HG02610 (cell line): Measurements from ENCODE around the gene SKIL.
"Not testable (repeated sequence)": the region's sequence is repeated elsewhere in the genome, so short reads cannot be mapped to it uniquely, and the experiment has no call there.

Experiments used
- ATAC-seq: cut with Tn5 transposase; IDR thresholded peaks from one replicate; pipeline ENCODE4 v1.9.1; 2021; ENCODE audit warnings: mild to moderate bottlenecking, moderate library complexity; ENCODE audit not compliant: unreplicated experiment

The SKIL gene, protein sequence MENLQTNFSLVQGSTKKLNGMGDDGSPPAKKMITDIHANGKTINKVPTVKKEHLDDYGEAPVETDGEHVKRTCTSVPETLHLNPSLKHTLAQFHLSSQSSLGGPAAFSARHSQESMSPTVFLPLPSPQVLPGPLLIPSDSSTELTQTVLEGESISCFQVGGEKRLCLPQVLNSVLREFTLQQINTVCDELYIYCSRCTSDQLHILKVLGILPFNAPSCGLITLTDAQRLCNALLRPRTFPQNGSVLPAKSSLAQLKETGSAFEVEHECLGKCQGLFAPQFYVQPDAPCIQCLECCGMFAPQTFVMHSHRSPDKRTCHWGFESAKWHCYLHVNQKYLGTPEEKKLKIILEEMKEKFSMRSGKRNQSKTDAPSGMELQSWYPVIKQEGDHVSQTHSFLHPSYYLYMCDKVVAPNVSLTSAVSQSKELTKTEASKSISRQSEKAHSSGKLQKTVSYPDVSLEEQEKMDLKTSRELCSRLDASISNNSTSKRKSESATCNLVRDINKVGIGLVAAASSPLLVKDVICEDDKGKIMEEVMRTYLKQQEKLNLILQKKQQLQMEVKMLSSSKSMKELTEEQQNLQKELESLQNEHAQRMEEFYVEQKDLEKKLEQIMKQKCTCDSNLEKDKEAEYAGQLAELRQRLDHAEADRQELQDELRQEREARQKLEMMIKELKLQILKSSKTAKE

DNA sequence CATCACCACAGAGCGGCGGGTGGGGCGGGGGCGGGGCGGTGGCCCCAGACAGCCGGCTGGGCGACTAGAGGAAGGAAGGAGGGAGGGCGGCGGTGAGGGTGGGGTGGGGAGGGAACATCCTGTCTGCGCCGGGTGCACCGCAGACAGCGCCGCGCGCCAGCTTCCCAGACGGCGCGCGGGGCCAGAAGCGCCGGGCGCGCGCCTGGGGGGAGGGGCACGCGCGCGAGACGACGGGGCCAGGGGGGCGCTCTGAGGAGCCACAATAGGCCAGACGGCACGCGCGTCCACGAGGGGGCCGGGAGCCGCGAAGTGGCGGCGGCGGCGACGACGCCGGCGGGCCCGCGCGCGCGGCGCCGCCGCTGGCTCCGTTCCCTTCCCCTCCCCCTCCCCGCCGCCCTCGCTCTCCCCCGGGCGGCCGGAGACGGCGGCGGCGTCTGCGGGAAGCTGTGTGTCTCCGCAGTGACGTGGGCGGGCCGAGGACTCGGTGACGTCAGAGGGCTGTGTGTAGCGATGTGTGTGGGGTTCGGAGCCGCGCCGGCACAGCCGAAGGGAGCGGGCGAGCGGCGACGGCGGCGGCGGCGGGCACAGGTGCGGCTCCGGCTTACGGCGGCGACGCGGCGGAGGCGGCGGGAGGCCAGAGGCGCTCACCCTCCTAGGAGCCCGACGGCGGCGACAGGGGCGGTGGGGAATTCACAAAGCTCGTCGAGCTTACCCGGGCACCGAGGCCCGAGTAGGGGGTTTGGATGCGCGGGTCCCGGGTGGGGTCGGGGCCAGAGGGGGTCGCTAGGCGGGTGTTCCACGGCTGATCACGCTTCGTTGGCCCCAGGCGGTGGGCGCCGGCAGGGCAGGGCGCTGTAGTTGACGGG, at the start of gene SKIL:
TSS of gene SKIL (plus strand) at position 540 of the 866 bp plus-strand sequence. CDS start 2,617 bp downstream, outside the sequence.
- peak; percentile 55 for ATAC-seq

DNA sequence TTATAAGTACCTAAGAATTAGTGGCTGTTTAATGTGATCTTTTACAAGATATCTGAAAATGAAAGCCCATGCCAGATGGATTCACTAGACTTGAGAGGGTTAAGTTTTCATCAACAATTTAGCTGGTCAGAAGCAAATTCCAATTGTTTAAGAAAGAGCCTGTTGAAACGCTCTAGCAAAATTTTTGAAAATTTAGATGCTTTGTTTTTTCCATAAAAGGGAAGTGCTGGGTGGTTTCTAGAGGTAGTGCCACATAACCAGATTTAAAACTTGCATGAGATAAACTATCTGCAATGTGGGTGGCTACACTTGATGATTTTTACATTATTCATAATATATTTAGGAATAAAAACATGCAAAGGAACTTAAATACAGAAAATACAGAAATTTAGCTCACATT, 48.5 kb upstream of the SKIL start:
- ATAC-seq, result no peak

DNA sequence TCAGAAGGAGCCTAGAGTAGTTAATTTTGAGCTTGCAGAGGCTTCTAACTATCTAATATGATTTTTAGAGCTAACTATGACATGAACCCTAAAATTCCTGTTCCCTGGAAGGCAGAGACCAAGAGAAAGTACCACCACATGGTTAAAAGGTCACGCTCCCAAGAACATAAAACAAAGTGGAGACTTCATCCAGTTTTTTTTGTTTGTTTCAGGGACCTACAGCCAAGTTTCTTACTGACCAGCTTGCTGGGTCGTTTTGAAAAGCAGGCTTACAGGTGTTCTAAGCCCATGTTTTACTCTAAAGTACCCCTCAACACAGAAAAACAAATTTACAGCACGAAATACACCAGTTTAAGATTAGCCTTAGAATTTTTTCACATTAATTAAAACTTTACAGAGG, 39.6 kb upstream of the SKIL start:
- ATAC-seq, result no peak

DNA sequence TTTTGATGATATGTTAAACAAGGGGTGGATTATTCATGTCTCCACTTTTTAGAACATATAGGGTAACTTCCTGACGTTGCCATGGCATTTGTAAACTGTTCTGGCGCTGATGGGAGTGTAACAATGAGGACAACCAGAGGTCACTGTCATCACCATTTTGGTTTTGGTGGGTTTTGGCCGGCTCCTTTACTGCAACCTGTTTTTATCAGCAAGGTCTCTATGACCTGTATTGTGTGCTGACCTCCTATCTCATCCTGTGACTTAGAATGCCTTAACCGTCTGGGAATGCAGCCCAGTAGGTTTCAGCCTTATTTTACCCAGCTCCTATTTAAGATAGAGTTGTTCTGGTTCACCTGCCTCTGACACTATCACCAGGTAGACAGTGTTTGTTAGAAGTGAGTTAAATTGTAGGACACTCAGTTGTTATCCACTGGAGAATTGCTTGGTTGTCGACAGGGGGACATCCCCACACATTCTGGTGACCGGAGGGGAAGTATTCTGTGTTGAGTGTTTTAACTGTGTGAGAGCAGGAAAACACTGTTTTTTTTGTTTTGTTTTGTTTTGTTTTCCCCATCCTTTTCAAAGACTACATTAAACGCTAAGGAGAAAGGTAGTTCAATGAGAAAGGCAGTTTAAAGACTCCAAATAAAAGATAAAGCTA, 36.9 kb upstream of the SKIL start:
- ATAC-seq, result no peak

DNA sequence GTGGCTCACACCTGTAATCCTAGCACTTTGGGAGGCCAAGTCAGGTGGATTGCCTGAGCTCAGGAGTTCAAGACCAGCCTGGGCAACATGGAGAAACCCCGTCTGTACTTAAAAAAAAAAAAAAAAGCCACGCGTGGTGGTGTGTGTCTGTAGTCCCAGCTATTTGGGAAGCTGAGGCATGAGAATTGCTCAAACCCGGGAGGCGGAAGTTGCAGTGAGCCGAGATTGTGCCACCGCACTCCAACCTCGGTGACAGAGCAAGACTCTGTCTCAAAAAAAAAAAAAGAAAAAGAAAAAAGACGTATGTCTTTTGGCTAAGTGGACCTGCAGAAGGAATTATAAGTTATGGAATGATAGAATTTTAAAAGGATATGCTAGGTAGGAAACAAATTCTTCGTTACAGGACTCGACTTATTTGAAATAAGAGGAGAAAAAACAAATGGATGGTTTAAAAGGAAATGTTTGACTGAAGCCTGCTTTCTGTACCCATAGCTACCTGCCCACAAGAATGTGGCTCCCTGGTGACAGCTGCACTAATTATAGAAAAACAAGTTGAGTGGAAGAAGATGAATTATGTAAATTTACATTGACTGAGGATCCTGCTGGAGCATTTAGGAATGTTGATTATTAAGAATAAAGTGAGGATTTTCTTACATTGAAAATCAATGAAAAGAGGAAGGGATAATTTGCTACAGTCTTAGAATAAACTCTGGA, 36.0 kb upstream of the SKIL start:
- ATAC-seq, result no peak

DNA sequence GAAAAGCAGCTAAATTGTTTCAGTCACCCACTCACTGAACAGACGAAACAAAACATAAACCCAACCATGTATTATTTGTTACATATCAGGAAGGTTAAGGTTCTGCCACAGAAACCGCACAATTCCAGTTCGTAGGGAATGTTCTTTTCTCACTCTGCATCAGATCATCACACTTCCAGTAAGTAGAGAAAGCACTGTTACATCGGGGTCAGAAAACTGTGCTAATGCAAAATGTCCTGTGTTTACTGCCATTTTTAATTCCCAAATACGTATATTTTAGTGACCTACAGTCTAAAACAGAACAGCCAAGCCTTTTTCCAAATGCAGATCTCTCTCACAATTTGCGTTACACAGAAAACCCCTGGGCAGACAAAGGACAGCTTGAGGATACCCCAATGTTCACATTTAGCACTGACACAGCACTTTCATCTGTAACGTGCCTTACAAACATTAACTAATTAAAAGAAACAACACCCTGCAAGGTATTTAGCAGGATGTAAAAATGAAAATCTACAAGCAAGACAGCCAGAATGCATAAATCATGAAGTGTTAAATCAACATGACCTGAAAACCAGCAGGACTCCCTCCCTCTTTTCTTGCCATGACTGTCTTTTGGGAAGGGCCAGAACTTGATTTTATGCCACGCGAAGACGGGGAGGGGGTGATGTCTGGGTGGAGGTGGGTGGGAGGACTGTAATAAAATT, 34.8 kb upstream of the SKIL start:
- no peak for ATAC-seq

DNA sequence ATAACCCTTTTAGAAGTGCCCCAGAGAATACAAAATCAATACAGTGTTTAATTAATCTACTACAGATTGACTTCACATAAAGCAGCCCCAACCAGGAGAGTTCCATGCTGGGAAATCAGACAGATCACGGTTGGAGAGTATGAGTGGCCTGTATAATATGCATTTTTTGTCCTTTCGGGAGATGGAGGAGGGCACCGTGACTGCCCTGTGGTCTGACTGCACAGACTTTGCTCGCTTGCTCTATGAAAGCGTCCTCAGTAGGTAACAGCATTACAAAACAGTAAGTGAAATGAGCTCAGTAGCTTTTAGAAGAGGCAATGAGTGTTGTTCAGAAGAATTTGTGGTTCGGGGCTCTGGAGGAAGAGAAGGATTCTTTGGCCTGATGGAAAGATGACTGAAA, 34.2 kb upstream of the SKIL start:
- no peak for ATAC-seq

DNA sequence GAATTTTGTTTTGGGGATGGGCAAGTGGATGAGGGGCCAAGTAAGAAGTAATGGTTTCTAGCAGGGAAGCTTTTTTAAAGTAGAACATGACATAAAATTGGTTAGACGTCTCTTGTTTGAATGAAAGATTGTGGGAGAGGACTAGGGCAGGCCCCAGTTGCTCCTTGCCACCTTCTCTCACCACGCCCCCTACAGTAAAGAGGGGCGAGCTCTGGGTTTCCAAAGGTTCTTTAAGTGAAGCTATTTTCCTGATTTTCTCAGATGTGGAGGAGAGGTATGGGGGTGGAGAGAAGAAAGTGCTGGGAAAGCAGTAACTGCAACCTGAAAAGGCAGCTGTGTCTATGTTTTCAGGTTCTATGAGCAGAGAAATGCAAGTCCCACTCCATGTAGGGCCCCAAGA, 32.6 kb upstream of the SKIL start:
- ATAC-seq, result no peak

DNA sequence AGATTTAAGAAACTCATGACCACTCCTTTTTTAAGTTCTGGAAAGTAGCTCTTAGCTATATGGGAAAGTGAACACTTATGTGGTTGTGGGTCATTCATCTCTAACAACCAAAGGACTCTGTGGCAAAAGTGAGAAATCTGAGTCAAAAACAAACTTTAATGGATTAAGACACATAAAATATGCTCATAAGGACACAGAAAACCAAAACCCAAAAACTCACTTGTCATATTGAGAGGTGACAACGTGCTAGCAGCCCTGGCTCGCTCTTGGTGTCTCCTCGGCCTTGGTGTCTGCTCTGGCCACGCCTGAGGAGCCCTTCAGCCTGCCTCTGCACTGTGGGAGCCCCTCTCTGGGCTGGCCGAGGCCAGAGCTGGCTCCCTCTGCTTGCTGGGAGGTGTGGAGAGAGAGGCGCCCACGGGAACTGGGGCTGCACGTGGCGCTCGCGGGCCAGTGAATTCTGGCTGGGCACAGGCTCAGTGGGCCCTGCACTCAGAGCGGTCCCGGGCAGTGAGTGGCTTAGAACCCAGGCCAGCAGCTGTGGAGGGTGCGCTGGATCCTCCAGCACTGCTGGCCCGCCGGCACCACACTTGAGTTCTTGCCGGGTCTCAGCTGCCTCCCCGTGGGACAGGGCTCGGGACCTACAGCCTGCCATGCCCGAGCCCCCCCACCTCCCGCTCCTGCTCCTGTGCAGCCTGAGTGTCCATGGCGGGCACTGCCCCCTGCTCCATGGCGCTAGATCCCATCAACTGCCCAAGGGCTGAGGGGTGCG, 30.3 kb upstream of the SKIL start:
- peak; percentile 72 for ATAC-seq

DNA sequence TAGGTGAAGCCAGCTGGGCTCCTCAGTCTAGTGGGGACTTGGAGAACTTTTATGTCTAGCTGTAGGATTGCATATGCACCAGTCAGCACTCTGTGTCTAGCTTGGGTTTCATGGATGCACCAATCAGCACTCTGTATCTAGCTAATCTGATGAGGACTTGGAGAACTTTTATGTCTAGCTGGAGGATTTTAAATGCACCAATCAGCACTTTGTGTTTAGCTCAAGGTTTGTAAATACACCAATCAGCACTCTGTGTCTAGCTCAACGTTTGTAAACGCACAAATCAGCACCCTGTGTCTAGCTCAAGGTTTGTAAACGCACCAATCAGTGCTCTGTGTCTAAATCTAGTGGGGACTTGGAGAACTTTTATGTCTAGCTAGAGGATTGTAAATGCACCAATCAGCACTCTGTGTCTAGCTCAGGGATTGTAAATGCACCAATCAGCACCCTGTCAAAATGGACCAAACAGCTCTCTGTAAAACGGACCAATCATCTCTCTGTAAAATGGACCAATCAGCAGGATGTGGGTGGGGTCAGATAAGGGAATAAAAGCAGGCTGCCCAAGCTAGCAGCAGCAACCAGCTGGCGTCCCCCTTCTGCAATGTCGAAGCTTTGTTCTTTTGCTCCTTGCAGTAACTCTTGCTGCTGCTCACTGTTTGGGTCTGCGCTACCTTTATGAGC, 29.5 kb upstream of the SKIL start:
- not testable (repeated sequence) for ATAC-seq

DNA sequence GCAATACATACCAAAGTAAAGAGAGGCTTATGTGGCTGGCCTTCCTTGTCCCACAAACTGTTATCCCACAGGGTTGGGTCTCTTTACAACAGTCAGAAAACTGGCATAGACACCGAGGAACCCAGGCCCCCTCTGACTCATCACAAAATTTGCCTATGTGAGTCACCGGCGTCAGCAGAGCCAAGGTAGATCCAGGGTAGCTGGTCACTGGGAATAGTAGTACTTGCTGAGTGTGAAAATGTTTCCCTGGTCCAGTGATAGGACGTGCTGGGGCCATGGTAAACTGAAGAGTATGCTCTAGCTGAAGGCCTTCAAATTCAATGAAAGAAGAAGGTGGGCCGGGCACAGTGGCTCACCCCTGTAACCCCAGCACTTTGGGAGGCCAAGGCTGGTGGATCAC, 27.1 kb upstream of the SKIL start:
- ATAC-seq, result no peak

DNA sequence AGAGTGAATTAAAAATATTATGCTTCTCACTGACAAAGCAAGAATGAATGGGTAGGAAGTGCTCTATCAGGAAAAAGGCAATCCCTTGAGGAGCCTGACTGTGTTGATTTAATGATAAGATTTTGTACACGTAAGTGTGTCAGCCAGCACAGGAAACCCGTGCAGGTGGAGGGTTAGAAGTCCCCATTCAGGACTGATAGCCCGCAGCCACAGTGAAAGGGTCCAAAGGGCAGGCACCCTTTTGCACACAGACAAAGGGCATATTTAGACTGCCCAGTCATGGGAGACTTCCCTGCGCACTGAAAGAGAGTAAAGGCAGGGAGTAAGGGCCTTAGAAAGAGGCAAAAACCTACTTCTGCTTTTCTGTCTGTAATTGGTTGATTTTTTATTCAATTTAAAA, 26.4 kb upstream of the SKIL start:
- ATAC-seq, result peak; percentile 36

DNA sequence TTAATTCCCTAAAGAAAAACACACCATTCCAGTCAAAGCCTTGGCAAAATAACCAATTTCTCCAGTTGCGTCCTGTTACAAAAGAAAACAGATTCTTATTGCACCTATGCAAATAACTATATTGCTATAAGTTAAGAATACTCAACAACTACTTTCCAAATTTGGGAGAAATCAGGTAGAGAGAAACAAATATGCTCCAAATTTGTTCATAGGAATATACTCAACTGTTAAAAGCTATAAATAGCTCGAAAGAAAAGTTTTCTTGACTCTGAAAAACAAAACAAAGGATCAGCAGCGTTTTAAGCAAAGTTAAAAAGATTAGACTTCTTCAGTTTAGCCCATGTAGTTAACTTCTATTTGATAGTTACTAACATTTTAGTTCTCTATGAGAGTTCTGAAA, 20.1 kb upstream of the SKIL start:
- no peak for ATAC-seq

DNA sequence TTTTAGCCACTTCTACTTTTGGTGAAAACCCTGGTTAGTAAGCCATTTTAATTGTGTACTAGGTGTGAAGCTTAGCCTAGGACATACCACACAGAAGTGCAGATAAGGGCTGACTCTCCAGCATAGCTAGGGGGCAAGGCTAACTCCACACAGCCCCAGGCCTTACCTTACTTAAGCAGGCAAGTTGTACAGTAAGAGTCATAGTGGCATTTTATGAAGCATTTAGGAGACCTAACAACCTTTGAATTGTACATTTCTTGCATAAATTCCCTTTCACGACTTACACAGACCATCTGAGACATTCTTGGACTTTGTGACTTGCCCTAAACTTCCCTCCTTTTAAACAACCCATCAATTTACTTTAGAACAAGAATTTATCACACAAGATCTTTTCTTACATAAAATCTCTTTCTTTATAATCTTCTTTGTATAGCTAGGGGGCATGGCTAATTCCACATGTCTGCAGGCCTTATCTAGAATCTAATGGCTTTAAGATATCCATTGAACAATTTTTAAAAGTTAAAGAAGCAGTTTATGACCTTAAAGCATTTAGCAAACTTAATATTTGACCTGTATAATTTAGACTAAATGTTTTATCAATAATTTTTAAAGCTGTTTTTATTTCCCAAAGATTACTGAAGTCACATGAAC, 18.7 kb upstream of the SKIL start:
- no peak for ATAC-seq

DNA sequence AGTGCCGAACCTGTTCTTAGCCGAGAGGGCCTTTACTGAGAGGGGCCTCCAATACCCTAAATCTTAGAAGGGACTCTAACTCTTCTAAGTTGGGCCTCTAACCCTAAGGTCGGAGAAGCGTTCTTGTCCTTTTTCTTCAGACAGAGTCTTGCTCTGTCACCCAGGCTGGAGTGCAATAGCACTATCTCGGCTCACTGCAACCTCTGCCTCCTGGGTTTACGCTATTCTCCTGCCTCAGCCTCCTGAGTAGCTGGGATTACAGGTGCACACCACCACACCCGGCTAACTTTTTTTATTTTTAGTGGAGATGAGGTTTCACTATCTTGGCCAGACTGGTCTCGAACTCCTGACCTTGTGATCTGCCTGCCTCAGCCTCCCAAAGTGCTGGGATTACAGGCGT, 15.2 kb upstream of the SKIL start:
- not testable (repeated sequence) for ATAC-seq

DNA sequence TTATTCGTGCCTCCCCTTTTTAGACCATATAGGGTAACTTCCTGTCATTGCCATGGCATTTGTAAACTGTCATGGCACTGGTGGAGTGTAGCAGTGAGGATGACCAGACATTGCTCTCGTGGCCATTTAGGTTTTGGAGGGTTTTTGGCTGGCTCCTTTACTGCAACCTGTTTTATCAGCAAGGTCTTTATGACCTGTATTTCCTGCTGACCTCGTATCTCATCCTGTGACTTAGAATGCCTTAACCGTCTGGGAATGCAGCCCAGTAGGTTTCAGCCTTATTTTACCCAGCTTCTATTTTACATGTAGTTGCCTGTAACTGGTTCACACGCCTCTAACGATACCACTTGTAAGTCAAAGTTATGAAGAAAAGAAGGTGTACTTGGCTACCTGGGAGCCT, 13.7 kb upstream of the SKIL start:
- not testable (repeated sequence) for ATAC-seq

DNA sequence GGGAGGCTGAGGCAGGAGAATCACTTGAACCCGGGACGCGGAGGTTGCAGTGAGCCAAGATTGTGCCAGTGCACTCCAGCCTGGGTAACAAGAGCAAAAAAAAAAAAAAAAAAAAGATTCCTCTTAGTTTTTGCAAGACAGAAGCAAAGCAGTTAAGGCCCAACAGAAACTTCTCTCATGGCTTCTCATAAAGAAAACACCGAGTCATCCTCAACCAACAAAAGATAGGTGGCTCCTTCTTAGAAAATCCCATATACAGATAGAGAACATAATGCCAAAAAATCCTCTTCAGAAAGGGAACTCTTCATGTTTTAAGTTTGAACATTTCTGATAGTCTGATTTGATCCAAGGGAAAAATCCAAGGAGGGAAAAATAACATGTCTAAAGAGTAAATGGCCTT, 12.5 kb upstream of the SKIL start:
- ATAC-seq, result no peak
